ENCODE results near the gene KLHL34.

GRCh38 chrX:21666252-21666651 lies 8.1 kb upstream of the KLHL34 start:
- TF ChIP-seq CTCF (IDR thresholded peaks at IDR 0.05) (no peak), POLR2A (IDR thresholded peaks at IDR 0.05) (no peak), POLR2AphosphoS5 (IDR thresholded peaks at IDR 0.05) (no peak)

All from gastroesophageal sphincter (tissue), 3 donors.